Embryonic facial prominence (tissue), 1 donor: Measurements from ENCODE around the gene CCDC192.
"Not testable (repeated sequence)": the region's sequence is repeated elsewhere in the genome, so short reads cannot be mapped to it uniquely, and the experiment has no call there.

Experiments used
- DNase-seq: peaks from one replicate; pipeline ENCODE4 v3.0.0-alpha.2; 2016; ENCODE audit errors: extremely low spot score

Gene CCDC192

DNA sequence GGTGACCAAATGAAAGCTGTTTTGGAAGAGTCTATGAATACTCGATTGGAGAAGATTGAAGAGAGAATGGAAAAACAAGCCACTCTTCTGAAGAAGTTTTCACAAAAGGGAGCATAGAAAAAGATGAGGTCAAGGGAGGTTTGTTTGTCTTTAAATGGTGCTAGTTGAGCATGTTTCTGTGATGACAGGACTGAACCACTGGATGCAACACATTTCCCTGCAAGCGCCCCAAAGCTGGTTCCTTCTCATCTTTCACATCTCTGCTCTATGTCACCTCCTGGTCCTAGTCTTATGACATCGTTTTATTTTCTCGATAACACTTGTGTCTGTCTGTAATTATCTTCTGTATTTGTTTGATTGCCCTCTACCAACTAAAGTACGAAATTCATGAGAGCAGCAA, 3.8 kb upstream of the CCDC192 start:
- no peak for DNase-seq

DNA sequence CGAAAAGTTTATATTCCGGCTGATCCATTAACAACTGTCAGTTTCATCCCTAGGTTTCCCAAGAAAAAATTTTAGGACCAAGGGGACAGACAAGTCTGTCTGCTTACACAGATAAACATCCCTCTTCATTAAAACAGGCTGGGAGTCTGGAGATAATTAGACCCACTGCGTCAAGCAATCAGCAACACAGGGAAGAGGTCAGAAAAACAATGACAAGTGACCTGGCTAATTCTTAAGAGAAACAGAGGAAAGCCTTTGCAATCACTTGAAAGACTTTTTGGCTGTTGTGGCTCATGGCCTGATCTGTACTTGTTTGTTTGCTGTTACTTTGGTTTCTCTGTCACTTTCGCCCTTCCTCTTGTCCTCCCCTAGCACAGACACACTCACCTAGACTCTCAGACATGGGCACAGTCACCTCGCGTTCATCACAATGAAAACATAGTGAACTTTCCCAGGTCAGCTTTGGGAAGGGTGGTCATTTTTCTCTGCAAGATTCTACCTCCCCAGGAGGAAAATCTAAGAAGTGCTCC, 2.9 kb upstream of the CCDC192 start:
- no peak for DNase-seq

DNA sequence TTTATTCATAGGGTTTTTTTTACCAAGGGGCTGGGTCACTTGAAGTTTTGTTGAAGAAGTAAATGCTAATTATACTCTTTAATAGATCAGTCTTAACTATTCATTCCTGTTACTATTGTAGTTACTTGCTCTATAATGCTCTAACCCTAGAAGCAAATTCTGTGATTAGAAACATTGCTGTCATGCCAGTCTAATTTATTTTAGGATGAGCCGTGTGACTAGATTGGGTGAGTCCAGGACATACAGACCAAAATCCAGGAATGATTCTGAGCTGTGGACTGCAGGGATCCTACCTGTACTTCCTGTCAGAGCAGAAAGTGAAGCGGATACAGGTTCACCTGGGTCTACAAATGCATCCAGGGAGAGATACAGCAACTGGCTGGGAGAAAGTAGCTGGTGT, 757 bp upstream of the CCDC192 start:
- DNase-seq, result no peak

DNA sequence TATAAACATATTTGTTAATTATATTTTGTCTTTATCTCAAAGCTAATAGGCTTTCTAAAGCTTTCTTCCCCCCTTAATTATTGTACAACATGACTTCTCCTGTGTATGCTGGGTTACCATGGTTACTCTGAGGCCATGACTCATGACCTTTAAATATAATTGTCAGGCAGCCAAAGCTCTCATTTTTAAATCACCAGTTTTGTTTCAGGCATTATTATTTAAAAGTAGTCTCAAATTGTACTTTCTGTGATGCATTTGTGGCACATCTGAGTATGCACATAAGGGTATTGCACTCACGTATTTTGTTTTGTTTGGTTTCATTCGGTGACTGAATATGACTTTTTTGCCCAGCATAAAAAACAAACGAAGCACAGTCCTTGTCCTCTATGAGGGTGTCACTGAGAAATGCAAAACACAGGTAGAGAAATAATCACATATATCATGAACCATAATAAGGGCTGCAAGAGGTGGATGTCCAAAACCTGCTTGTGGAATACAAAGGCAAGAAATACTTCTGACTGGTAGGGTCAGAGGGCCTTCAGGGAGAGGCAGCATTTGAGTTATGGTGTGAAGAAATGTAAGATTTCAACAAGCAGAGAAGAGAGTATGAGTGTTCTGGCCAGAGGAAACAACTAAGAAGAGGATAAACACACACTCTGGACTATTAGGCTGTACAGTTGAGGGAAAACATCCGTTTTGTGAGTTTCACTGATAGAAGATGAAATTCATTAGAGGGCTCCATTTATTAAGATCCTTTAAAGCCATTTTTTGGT, 2.1 kb downstream of the CCDC192 start:
- DNase-seq, result no peak

GRCh38 chr5:127706691-127707090, 3.5 kb downstream of the CCDC192 start:
- DNase-seq, result no peak

- DNase-seq, result no peak
Measured at GRCh38 chr5:127707209-127707608, 4.0 kb downstream of the CCDC192 start.

- DNase-seq, result not testable (repeated sequence)
Measured at GRCh38 chr5:127713083-127713482, 9.9 kb downstream of the CCDC192 start.

DNA sequence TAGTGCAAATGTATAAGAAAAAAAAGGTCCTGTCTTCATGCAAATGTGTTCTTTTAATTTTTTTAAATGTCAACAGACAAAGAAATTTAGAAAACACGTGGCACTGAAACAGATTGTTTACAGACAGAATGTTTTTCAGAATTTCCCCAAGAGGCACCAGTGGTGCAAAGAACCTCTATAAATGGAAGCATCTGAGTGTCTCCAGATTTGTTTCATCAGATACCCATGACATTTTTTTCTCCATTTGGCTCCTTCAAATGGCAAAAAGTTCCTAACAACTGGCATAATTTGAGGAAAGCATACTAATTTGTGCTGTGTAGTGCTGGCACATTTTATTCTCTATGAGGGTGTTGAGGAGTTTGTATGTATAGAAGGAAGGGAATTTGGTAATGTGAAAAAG, 15.0 kb downstream of the CCDC192 start:
- no peak for DNase-seq

DNA sequence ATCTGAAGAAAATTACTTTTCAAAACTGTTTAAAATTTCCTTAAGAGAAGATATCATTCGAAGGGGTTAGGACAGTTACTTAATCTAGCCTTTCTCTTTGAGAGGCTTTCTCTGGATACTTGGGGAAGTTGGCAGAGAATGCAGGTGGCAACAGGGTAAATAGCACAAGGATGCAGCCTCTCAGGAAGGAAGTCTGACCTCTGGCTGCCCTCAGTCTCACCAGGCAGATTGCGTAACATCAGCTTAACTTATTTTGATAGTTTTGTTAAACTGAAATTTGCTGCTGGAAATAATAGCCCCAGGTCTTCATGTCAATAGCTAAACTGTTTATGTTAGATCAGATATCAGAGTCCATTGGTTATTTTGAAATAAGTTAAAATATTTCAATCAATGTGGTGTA, 20.4 kb downstream of the CCDC192 start:
- no peak for DNase-seq

GRCh38 chr5:127725673-127726072, 22.5 kb downstream of the CCDC192 start:
- DNase-seq, result no peak

DNA sequence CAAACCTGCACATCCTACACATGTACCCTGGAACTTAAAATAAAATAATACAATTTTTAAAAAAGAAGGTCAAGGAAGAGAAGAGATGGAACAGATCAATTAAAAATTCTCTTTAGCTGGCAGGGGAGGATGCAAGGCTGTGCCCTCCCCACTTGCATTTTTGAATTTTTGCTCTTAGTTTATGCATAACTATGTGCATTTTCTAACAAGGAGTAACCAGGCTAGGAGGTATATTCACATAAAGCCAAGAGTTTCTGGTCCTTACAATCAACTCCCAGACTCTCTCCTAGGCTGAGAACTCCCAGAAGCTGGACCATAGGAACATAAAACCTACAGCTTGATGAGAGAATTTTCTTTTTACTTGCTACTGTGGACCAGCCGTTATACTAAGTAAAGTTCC, 29.8 kb downstream of the CCDC192 start:
- DNase-seq, result no peak

DNA sequence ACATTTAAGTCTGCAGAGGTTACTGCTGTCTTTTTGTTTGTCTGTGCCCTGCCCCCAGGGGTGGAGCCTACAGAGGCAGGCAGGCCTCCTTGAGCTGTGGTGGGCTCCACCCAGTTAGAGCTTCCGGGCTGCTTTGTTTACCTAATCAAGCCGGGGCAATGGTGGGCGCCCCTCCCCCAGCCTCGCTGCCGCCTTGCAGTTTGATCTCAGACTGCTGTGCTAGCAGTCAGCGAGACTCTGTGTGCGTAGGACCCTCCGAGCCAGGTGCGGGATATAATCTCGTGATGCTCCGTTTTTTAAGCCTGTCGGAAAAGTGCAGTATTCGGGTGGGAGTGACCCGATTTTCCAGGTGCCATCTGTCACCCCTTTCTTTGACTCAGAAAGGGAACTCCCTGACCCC, 36.2 kb downstream of the CCDC192 start:
- not testable (repeated sequence) for DNase-seq

- DNase-seq, result no peak
Measured at GRCh38 chr5:127739807-127740384, 36.7 kb downstream of the CCDC192 start.

- DNase-seq, result no peak
Measured at GRCh38 chr5:127741412-127741811, 38.2 kb downstream of the CCDC192 start.

DNA sequence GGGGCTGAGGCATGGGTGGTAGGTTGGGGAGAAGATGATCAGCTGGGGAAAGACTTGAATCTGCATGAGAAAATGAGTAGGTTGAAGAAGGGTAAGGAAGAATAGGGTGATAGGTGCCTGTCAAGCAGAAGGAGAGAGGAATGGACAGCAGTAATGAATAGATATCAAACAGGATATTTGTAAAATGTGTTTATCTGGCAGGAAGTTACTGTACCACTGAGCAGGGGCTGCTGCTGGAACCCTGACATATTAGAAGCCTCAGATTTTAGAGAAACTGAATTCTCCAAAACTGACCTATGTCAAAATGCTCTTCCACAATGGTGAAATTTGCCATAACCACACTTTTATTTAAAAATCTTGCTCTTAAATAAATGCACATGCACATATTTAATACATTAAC, 41.0 kb downstream of the CCDC192 start:
- no peak for DNase-seq

- DNase-seq, result no peak
Measured at GRCh38 chr5:127746756-127747155, 43.6 kb downstream of the CCDC192 start.

GRCh38 chr5:127752503-127753265, 49.5 kb downstream of the CCDC192 start:
- DNase-seq, result not testable (repeated sequence)

DNA sequence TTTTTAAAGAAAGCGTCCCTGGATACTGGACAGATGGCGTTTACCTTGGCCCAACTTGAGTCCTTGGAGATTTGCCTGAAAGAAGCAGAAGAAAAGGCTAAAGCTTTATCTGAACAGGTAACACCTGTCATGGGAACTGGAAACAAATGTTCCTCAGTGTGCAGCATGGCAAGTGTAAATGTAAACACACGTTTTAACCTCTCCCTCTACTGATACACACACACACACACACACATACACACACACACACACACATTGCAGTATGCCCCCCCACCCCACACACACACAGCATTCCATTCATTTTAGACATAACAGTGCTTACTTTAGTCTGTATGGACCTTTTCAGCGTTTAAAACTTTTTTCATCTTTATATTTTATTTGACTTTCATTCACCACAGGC, 51.1 kb downstream of the CCDC192 start:
- no peak for DNase-seq

DNA sequence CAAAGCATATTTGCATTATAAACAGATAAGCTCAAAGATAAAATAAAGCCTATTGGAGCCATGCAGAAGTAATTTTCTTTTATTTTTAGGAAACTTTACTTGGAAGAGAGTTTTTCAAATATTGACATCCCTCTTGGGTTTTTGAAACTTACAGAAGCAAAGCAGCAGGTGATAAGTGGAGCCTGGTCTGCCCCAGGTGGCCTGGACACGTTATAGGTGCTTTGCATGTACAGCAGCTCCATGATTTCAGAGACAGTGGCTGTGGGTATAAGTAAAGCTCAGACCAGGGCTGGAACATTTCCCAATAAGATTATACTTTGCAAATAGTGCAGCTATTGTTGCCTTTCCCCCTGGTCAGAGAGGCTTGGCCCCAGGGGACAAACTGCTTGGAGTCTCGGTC, 51.5 kb downstream of the CCDC192 start:
- no peak for DNase-seq

GRCh38 chr5:127757576-127757975, 54.4 kb downstream of the CCDC192 start:
- no peak for DNase-seq

DNA sequence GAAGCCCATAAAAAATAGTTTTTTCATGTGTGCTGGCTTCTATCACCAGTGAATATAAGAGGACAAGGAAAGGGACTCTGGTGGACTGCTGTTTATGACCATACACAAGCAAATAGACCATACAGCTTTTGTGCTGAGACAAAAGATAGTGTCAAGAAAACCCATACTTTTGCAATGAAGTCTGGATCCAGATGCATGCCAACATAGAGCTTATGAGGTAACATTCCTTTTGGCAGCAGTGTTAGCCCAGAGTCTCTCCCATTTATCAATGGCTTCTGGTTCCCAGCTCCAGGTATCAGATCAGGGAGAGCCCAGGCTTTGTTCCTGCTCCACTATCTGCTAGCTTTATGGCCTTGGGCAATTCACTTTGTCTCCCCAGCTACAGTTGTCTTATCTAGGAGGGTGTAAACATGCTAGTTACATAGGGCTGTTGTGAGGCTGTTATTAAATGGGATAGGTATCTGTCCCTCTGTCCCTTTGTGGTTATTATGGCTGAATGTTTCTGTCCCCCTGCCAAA, 55.6 kb downstream of the CCDC192 start:
- no peak for DNase-seq

DNA sequence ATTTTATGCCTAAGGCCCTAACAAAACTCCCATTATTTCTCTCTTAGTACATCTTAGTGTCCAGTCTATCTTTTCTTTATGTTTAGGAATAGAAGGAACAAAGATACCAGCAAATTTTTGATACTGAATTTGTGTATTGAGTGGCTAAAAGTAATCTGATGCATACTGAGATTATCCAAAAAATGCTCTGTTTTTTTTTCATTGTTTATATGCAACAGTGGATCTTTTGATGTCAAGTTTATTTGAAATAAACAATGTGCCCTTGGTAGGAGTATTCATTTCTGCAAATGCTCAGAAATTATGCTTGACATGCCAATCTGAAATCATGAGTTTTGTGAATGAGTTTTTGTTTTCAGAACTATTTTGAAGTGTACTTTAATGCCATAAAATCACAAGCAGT, 58.7 kb downstream of the CCDC192 start:
- DNase-seq, result no peak
